ENCODE results near the gene NOLC1. TPM values are rescaled to one million over a fixed set of nuclear protein-coding genes. Genes with fewer than 3 reads are reported as not detected.

NOLC1 gene
- polyA plus RNA-seq, 3 donors, result 95.8 to 98.0 (median 96.2) TPM

DNA sequence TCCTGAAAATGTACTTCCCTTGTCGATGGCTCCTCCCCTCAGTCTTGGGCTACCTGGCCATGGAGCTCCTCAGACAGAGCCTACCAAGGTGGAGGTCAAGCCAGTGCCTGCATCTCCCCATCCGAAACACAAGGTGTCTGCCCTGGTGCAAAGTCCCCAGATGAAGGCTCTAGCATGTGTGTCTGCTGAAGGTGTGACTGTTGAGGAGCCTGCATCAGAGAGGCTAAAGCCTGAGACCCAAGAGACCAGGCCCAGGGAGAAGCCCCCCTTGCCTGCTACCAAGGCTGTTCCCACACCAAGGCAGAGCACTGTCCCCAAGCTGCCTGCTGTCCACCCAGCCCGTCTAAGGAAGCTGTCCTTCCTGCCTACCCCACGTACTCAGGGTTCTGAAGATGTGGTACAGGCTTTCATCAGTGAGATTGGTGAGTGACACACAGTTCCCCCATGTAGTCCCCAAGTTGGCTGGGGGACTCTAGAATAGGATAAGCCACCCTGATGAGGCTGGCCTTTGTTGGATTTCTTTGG, 10.5 kb upstream of the NOLC1 start:
- DNase-seq (ENCODE audit: extremely low read depth in 1 of 11, low read depth in 9 of 11, low spot score in 4 of 11), result no peak

DNA sequence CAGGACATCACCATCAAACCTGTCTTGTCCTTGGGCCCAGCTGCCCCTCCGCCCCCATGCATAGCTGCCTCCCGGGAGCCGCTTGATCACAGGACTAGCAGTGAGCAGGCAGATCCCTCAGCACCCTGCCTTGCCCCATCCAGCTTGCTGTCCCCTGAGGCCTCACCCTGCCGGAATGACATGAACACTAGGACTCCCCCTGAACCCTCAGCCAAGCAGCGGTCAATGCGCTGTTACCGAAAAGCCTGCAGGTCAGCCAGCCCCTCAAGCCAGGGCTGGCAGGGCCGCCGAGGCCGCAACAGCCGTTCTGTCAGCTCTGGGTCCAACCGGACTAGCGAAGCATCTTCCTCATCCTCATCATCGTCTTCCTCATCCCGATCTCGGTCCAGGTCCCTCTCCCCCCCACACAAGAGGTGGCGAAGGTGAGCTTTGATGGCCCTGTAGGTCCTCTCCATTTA, 5.2 kb upstream of the NOLC1 start:
- DNase-seq (ENCODE audit: extremely low read depth in 1 of 11, low read depth in 9 of 11, low spot score in 4 of 11), result no peak

DNA sequence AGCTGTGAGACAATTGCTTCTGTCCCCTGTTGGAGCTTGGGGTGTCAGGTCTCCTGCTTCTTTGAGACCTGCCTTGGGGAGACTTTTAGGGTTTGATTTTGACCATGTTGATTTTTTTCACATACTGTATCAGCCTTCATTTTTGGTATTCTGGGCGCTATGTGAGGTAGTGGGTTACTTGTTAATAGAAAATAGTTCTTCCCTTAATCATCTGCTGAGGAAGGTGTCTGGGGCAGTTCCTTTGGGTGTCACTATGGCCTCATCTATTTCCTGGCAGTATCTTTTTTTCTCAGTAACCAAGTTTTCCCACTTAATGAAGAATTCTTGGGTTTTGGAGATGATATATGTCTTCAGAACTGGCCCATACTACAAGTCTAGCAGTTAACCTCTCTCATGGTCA, 4.6 kb upstream of the NOLC1 start:
- no peak for DNase-seq (ENCODE audit: extremely low read depth in 1 of 11, low read depth in 9 of 11, low spot score in 4 of 11)

DNA sequence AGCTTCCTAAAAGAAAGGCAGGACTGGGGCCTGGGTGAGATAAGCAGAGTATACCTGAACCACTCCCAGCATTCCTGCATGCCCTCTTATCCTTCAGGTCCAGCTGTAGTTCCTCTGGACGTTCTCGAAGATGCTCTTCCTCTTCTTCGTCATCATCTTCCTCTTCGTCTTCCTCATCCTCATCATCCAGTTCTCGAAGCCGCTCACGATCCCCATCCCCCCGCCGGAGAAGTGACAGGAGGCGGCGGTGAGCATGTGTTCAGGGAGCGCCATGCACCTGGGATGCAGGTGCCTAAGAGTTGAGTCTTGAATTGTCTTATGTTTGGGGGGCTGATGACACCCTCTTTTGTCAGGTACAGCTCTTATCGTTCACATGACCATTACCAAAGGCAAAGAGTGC, 3.9 kb upstream of the NOLC1 start:
- DNase-seq (ENCODE audit: extremely low read depth in 1 of 11, low read depth in 9 of 11, low spot score in 4 of 11), result no peak

DNA sequence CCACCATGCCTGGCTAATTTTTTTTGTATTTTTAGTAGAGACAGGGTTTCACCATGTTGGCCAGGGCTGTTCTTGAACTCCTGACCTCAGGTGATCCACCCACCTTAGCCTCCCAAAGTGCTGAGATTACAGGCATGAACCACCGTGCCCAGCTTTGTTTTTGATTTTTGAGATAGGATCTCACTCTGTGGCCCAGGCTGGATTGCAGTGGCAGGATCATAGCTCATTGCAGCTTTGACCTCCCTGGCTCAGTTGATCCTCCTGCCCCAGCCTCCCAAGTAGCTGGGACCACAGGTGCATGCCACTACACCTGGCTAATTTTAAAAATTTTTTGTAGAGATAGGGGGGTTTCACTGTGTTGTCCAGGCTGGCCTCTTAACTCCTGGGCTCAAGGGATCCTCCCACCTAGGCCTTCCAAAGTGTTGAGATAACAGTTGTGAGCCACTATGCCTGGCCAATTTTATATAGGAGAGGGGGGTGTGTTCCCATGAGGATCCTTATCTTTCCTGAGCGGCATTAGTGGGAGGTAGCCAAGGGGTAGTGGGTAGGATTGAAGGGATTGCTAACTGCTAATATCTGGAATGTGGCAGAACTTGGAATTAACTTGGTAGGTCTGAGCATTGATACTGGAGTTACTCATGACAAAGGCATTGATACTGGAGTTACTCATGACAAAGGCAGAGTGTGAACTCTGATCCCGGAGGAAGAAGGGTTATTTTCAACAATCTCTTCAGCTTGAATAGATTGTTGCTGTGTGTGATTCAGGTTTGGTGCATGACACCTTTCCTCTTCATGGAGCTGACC, 1.0 kb upstream of the NOLC1 start:
- DNase-seq (ENCODE audit: extremely low read depth in 1 of 11, low read depth in 9 of 11, low spot score in 4 of 11), result no peak

DNA sequence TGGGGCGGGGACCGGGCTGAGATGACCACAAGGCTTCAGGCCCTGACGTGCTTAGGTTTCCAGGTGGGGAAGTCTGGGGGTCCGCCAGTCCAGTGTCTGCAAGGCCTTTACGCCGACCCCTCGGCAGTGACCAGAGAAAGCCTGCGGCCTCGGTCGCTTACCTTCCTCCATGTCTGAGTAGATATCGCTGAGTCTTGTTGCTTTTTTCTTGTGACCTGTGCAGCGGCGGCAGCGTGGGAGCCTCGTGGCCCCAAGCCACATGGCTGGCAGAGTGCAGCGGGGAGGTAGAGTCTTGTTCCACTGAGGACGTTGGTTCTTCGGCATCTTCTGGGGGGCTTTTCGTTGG, 329 bp downstream of the NOLC1 start:
- DNase-seq (ENCODE audit: extremely low read depth in 1 of 11, low read depth in 9 of 11, low spot score in 4 of 11), result no peak

DNA sequence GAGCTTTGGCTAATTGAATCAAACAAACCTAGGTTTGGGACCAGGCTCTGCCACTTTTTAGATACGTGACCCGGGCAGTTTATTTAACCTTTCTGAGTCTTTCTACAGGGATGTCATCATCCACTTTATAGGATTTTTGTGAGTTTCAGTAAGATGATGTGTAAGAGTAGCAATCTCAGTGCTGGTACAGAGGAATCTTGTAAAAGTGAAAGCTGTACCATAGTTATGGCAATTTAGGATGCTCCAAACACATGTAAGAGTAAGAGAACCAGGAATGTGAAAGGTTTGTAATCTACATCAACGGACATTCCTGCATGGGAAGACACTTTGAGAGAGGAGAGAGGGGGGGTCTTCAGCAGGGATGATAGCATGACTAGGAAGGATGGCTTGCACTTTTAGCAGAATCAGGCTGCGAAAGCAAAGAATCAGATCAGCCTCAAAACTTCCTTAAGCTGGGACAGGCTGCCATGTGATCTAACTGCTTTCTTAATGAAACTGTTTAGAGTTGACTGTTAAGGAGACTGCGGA, 968 bp downstream of the NOLC1 start:
- no peak for DNase-seq (ENCODE audit: extremely low read depth in 1 of 11, low read depth in 9 of 11, low spot score in 4 of 11)

DNA sequence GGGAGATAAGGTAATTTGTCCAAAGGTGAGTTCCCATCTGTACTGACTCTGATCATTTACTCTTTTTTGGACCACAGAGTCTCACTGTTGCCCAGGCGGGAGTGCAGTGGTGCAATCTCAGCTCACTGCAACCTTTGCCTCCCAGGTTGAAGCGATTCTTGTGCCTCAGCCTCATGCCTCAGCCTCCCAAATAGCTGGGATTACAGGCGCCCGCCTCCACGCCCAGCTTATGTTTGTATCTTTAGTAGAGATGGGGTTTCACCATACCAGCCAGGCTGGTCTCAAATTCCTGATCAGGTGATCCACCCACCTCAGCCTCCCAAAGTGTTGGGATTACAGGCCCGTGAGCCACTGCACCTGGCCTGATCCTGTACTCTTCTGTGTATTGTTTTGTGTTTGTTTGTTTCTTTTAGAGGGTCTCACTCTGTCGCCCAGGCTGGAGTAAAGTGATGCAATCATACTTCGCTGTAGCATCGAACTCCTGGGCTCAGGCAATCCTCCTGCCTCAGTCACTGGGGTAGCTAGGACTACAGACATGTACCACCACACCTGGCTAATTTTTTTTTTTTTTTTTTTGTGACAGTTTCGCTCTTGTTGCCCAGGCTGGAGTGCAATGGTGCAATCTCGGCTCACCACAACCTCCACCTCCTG, 2.4 kb downstream of the NOLC1 start:
- no peak for DNase-seq (ENCODE audit: extremely low read depth in 1 of 11, low read depth in 9 of 11, low spot score in 4 of 11)

DNA sequence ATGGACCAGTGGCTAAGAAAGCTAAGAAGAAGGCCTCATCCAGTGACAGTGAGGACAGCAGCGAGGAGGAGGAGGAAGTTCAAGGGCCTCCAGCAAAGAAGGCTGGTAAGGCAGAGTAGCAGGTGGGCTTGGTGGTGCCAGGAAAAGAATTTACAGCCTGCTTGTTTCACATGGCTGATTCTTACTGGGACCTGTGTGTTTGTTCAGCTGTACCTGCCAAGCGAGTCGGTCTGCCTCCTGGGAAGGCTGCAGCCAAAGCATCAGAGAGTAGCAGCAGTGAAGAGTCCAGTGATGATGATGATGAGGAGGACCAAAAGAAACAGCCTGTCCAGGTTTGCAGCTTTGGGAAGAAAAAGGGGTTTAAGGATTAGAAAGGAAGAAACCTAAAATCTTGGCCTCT, 5.0 kb downstream of the NOLC1 start:
- no peak for DNase-seq (ENCODE audit: extremely low read depth in 1 of 11, low read depth in 9 of 11, low spot score in 4 of 11)

DNA sequence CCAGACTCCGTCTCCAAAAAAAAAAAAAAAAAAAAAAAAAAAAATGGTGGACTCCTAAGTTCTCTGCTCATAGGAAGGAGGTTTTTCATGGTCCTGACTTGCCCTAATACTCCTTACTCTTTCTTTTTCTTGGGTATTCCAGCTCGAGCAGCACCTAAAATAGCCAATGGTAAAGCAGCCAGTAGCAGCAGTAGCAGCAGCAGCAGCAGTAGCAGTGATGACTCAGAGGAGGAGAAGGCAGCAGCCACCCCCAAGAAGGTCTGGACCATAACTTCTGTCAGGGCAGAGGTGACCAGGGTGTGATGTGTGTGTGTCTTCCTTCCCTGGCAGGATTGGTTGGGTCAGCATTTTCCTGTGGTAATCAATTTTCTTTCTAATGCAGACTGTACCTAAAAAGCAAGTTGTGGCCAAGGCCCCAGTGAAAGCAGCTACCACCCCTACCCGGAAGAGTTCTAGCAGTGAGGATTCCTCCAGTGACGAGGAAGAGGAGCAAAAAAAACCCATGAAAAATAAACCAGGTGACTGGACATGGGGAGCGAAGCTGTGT, 6.9 kb downstream of the NOLC1 start:
- DNase-seq (ENCODE audit: extremely low read depth in 1 of 11, low read depth in 9 of 11, low spot score in 4 of 11), result no peak

DNA sequence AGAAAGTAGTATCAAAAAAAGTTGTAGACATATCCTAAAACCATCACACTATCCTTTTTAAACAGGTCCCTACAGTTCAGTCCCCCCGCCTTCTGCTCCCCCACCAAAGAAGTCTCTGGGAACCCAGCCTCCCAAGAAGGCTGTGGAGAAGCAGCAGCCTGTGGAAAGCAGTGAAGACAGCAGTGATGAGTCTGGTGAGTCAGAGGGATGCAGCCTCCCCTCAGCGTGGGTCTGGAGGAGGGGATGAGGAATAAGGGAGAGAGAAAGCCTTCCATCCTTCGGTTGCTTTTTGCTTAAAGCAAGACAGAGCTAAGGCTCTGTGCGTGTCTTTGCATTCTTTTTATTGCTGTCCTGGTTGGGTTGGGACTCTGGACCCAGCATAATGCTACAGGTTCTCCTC, 7.6 kb downstream of the NOLC1 start:
- no peak for DNase-seq (ENCODE audit: extremely low read depth in 1 of 11, low read depth in 9 of 11, low spot score in 4 of 11)

DNA sequence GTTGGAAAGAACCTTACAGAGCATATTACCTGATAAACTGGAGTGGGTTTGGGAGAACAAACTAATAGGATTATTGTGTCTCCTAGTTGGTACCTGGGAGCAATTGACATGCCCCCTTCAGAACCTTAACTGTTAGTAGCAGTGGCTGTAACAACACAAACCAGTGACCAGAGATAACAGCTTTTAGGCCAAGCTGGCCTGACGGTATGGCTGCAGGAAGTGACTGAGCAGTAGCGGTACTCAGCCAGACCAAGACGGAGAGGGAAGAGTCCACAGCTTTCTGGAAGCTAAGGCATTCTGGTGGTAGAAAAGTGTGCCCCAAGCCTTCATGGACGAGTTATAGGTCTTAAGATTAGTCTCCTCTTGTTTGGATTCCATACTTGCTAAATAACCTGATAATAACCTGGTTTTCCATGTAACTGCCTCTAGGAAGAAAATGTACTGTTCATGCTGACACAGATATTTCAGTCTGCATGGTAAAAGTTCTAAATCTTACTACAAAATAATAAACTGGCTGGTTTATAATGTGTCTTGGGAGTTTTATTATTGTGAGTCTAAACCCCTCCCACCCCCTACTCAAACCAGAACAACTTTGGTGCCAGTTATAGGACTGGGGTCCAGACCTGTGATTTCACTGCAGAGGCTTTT, 11.3 kb downstream of the NOLC1 start:
- DNase-seq (ENCODE audit: extremely low read depth in 1 of 11, low read depth in 9 of 11, low spot score in 4 of 11), result no peak

DNA sequence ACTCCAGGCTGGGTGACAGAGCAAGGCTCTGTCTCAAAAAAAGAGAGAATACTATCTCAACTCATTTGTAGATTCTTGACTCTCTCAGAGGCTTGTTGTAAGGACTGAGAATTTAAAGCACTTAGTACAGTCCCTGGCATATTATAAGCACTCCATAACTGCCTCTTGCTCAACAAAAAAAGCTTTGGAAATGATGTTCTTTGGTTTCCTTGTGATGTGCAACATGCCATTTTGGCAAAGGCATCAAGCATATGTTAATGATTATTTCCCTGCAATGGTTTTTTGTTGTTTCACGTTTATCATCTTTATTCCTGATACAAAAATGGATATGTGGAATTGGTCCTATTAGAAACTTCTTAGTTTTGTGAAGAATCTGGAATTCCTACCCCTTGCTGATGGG, 15.7 kb downstream of the NOLC1 start:
- no peak for DNase-seq (ENCODE audit: extremely low read depth in 1 of 11, low read depth in 9 of 11, low spot score in 4 of 11)

DNA sequence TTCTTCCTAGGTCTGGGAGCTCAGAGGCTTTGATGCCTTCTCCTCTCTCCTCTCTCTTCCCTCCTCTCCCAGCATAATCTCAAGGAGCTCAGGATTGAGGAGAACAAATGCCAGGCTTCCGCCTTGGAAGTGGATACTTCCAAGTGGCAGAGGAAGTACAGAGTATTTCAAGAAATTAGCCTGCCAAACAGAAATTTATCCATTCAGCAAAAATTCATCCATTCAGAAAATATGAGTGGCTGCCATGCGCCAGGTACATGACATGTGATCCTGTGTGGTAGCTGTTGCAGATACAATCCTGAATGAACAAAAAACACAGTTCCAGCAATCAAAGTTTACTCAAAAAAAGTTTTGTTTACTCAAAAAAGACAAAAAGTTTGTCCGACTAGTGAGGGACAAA, 18.4 kb downstream of the NOLC1 start:
- no peak for DNase-seq (ENCODE audit: extremely low read depth in 1 of 11, low read depth in 9 of 11, low spot score in 4 of 11)

DNA sequence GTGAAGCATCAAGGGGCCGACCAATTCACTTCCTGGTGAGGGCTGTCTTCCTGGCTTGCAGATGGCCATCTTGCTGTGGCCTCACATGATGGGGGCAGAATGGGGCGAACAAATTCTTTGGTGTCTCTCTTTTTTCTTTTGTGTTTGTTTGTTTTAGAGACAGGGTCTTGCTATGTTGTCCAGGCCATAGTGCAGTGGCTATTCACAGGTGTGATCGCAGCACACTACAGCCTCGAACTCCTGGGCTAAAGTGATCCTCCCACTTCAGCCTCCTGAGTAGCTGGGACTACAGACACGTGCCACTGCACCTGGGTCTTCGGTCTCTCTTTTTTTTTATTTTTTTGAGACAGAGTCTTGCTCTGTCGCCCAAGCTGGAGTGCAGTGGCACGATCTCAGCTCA, 20.1 kb downstream of the NOLC1 start:
- DNase-seq (ENCODE audit: extremely low read depth in 1 of 11, low read depth in 9 of 11, low spot score in 4 of 11), result no peak

DNA sequence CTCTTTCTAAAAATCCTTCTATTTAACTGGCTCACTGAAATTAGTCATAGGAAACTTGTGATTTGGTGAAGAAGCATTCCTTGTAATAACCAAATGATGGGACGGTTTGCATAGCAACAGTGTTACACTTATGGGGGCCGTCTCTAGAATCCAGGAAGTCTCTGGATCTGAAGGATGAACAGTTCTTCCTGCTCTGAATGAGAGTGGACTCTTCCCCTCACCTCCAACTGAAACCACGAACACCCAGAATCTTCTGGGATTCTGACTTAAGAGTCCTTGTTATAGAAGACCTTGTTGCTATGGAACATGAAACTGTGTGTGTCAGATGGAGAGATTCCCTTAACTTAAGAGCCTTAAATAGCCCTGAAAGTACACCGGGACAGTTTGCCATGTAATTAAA, 23.2 kb downstream of the NOLC1 start:
- no peak for DNase-seq (ENCODE audit: extremely low read depth in 1 of 11, low read depth in 9 of 11, low spot score in 4 of 11)

DNA sequence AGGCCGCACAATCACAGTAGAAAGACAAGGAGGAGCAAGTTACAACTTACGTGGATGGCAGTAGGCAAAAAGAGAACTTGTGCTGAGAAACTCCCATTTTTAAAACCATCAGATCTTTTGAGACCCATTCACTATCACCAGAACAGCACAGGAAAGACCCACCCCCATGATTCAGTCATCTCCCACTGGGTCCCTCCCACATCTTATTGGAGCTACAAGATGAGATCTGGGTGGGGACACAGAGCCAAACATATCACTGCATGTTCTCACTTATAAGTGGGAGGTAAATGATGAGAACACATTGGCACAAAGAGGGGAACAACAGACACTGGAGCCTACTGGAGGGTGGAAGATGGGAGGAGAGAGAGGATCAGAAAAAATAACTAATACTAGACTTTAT, 32.4 kb downstream of the NOLC1 start:
- DNase-seq (ENCODE audit: extremely low read depth in 1 of 11, low read depth in 9 of 11, low spot score in 4 of 11), result no peak

DNA sequence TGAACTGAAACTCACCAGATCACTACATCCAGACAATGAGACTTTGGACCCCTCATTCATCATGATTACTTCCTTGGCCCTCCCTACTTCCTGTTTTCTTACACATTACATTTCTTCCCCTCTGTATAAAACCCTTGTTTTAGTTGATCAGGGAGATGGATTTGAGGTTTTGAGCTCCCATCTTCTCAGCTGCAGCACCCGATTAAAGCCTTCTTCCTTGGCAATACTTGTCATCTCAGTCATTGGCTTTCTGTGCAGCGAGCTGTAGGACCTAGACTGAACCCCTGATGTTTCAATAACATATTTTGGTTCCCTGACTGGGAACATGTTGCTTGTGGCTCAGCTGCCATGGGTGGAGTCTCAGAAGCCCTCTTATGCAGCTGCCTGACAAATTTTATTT, 33.1 kb downstream of the NOLC1 start:
- DNase-seq (ENCODE audit: extremely low read depth in 1 of 11, low read depth in 9 of 11, low spot score in 4 of 11), result no peak

DNA sequence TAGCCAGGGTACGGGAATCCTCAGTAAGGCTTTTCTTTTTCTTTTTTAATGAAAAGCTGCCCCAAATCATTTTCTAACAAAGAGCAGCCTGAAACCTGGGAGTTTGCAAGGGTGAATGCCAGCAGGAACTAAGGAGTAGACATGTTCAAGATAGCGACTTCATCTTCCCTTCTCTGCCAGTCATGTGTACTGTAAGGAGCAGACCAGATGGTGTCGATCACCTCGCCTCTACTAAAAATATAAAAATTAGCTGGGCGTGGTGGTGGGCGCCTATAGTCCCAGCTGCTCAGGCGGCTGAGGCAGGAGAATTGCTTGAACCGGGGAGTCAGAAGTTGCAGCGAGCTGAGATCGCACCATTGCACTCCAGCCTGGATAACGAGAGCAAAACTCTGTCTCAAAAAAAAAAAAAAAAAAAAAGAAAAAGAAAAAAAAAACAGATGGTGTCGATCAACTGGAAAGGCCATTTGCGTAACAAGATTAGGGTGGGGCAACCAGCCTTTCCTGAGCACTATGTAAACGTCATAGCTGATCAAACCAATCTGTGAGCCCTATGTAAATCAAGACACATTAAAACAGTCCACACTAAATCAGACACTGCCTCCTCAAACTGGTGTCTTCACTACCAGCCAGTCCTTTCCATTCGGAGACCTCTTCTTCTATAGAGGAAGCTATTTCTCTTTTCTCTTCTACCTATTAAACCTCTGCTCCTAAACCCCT, 33.8 kb downstream of the NOLC1 start:
- no peak for DNase-seq (ENCODE audit: extremely low read depth in 1 of 11, low read depth in 9 of 11, low spot score in 4 of 11)

All from renal cortex interstitium (tissue), 11 donors.